ENCODE data around the gene BHLHE40. TPM values are rescaled to one million over a fixed set of nuclear protein-coding genes. Genes with fewer than 3 reads are reported as not detected.

BHLHE40 gene
- total RNA-seq, 4 donors from 2014 or later, result 124 to 194 (median 153) TPM

GRCh38 chr3:4980229-4981203 is 1.3 kb downstream of the BHLHE40 start:
- peak; percentile 92 to 99 (median 98) for TF ChIP-seq CTCF (IDR thresholded peaks at IDR 0.05)
- TF ChIP-seq POLR2A (IDR thresholded peaks at IDR 0.05), result peak in 2 of 4 donors; percentile 54 to 72
- H3K4me1 ChIP-seq, result peaks cover 24 to 75% (median 38%) of the 10 kb centered on the region in 3 donors
- H3K36me3 ChIP-seq, result peaks cover 0 to 20% (median 6%) of the 10 kb centered on the region in 3 donors
- DNase-seq, result peak; percentile 73
- H3K27me3 ChIP-seq, result no peaks in the 10 kb centered on the region
- H3K4me3 ChIP-seq, result peak overlapping the region; percentile 69 to 95 (median 86)
- intact Hi-C loops (cut with DNase I), result no loop called here
- 0 to 13% methylated on average over 9 to 19 of the region's 32 CpGs for WGBS, 2 donors
- peak overlapping the region; percentile 95 to 100 (median 99) for H3K27ac ChIP-seq
- no peaks in the 10 kb centered on the region for H3K9me3 ChIP-seq

GRCh38 chr3:4981294-4981664 is 2.0 kb downstream of the BHLHE40 start:
- Histone ChIP-seq H3K9me3 (no peaks in the 10 kb centered on the region), H3K27me3 (no peaks in the 10 kb centered on the region), H3K27ac (peak overlapping the region; percentile 95 to 100 (median 99)), H3K36me3 (peaks cover 0 to 20% (median 6%) of the 10 kb centered on the region in 3 donors), H3K4me3 (peak overlapping the region; percentile 69 to 95 (median 86)), H3K4me1 (peaks cover 27 to 75% (median 41%) of the 10 kb centered on the region in 3 donors)
- DNase-seq, result no peak
- TF ChIP-seq CTCF (IDR thresholded peaks at IDR 0.05) (no peak), POLR2A (IDR thresholded peaks at IDR 0.05) (no peak)
- 0 to 8% methylated on average over 3 of the region's 3 CpGs for WGBS, 2 donors
- intact Hi-C loops (cut with DNase I), result no loop called here

GRCh38 chr3:4981665-4982494 is 2.6 kb downstream of the BHLHE40 start:
- peaks cover 24 to 74% (median 39%) of the 10 kb centered on the region in 3 donors for H3K4me1 ChIP-seq
- TF ChIP-seq CTCF (IDR thresholded peaks at IDR 0.05) (peak; percentile 27 to 71 (median 48)), POLR2A (IDR thresholded peaks at IDR 0.05) (peak in 1 of 4 donors; percentile 38)
- H3K27me3 ChIP-seq, result no peaks in the 10 kb centered on the region
- no peak for DNase-seq
- H3K27ac ChIP-seq, result peak overlapping the region; percentile 95 to 100 (median 99)
- H3K9me3 ChIP-seq, result no peaks in the 10 kb centered on the region
- H3K4me3 ChIP-seq, result peak overlapping the region; percentile 69 to 95 (median 86)
- peaks cover 0 to 20% (median 6%) of the 10 kb centered on the region in 3 donors for H3K36me3 ChIP-seq
- intact Hi-C loops (cut with DNase I), result no loop called here
- WGBS, 2 donors, result 5 to 10% methylated on average over 8 of the region's 8 CpGs

- intact Hi-C loops (cut with DNase I), result no loop called here
- DNase-seq, result no peak
- H3K36me3 ChIP-seq, result peaks cover 0 to 20% (median 6%) of the 10 kb centered on the region in 3 donors
- no peaks in the 10 kb centered on the region for H3K27me3 ChIP-seq
- no peaks in the 10 kb centered on the region for H3K9me3 ChIP-seq
- TF ChIP-seq CTCF (IDR thresholded peaks at IDR 0.05) (no peak), POLR2A (IDR thresholded peaks at IDR 0.05) (peak in 2 of 4 donors; percentile 28 to 34)
- peaks cover 23 to 75% (median 37%) of the 10 kb centered on the region in 3 donors for H3K4me1 ChIP-seq
- peak overlapping the region; percentile 95 to 100 (median 99) for H3K27ac ChIP-seq
- 38 to 46% methylated on average over 17 to 29 of the region's 40 CpGs for WGBS, 2 donors
- H3K4me3 ChIP-seq, result peak overlapping the region; percentile 69 to 95 (median 86)
Measured at GRCh38 chr3:4982773-4983738, 3.8 kb downstream of the BHLHE40 start.
